ENCODE measurements around the gene FOXE3. TPM values are rescaled to one million over a fixed set of nuclear protein-coding genes. Genes with fewer than 3 reads are reported as not detected.
"Not testable (repeated sequence)": the region's sequence is repeated elsewhere in the genome, so short reads cannot be mapped to it uniquely, and the experiment has no call there.

Gene FOXE3
- total RNA-seq, 1 experiment from 2014 or later, result not detected

DNA sequence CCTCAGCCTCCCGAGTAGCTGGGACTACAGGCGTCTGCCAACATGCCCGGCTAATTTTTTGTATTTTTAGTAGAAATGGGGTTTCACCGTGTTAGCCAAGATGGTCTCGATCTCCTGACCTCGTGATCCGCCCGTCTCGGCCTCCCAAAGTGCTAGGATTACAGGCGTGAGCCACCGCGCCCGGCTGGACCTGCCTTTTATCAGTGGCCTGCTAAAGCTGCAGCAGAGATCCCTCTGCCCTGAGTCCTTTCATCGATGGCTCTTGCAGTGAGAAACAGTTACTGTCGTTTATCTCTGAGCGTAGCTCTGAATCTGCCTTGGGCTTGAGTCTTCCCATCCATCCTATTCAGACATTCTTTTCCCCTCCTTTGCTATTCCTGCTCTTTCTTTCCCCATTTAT is 41.5 kb downstream of the FOXE3 start:
- not testable (repeated sequence) for DNase-seq (ENCODE audit: low read depth in 1 of 2, low spot score in 2 of 2); H3K36me3 ChIP-seq; H3K9me3 ChIP-seq (replicated peaks); H3K4me1 ChIP-seq (replicated peaks); H3K4me3 ChIP-seq; H3K27ac ChIP-seq
- peaks cover 14% of the 10 kb centered on the region for H3K27me3 ChIP-seq (replicated peaks)

DNA sequence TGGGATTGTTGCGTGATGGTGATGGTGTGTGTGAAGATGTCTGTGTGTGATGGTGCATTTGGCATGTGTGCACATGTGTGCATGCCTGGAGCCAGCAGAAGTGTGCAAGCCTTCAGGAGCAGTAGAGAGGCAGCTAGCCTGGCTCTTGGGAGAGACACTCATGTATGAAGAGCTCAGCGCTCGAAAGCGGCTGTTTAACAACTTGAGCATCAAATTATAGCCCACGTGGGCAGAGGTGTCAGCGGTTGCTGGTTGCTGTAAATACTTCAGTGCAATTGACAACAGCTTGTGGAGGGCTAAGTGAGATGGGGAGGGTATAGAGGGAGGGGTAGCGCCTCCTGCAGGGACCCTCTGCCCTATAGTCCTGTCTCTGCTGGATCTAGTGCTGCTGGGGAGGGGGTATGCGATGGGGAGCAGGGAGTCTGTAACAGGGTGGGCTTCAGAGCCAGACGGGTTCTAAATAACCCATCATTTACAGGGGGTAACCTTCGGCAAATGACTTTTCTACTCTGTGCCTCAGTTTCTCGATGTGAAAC is 43.2 kb downstream of the FOXE3 start:
- H3K36me3 ChIP-seq, result no peaks in the 10 kb centered on the region
- no peaks in the 10 kb centered on the region for H3K4me1 ChIP-seq (replicated peaks)
- H3K9me3 ChIP-seq (replicated peaks), result no peaks in the 10 kb centered on the region; the same call in 1 of the 2 replicates
- DNase-seq (ENCODE audit: low read depth in 1 of 2, low spot score in 2 of 2), result no peak
- H3K4me3 ChIP-seq, result no peak overlapping the region
- no peak overlapping the region for H3K27ac ChIP-seq
- H3K27me3 ChIP-seq (replicated peaks), result peaks cover 14% of the 10 kb centered on the region

DNA sequence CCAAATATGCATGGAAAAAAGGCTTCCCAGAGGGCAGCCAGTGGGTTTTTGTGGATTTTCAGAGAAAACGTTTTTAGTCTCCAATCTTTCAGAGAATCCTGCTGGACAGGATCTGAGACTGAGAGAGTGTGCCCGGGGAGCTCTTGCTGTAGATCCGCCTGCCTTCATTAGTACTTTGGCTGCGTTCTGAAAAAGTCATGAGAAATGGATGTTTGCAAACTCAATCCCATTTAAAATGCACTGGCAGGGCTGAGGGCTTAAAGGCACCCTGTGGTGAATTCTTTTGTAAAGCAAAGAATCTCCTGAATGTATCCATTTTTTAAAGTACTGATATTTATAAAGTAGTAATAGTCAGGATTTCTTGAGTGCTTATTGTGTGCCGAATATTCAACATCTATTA is 44.0 kb downstream of the FOXE3 start:
- H3K4me1 ChIP-seq (replicated peaks), result no peaks in the 10 kb centered on the region
- no peak overlapping the region for H3K27ac ChIP-seq
- no peak for DNase-seq (ENCODE audit: low read depth in 1 of 2, low spot score in 2 of 2)
- no peaks in the 10 kb centered on the region for H3K36me3 ChIP-seq
- H3K4me3 ChIP-seq, result no peak overlapping the region
- peaks cover 14% of the 10 kb centered on the region for H3K27me3 ChIP-seq (replicated peaks)
- no peaks in the 10 kb centered on the region; the same call in 1 of the 2 replicates for H3K9me3 ChIP-seq (replicated peaks)

DNA sequence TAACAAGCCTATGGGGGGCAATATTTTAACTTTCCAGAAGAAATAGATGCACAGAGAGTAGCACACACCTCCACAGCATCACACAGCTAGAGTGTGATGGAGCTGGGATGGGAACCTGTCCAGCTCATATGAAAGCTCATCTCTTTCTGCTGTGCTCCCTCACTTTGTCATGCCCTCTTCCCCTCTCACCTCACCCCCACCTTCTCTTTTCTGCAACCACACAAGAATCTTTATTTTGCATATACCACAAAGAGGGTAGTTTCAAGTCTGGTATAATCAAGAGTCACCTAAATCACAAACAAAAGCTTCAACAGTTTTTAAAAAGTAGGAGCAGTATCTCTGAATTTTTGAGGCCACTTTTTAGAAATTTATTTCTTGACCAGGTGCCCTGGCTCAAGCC is 44.4 kb downstream of the FOXE3 start:
- Histone ChIP-seq H3K4me3 (no peak overlapping the region), H3K27ac (no peak overlapping the region), H3K36me3 (no peaks in the 10 kb centered on the region), H3K9me3 (replicated peaks) (no peaks in the 10 kb centered on the region; the same call in 1 of the 2 replicates), H3K4me1 (replicated peaks) (no peaks in the 10 kb centered on the region), H3K27me3 (replicated peaks) (peaks cover 14% of the 10 kb centered on the region)
- no peak for DNase-seq (ENCODE audit: low read depth in 1 of 2, low spot score in 2 of 2)

DNA sequence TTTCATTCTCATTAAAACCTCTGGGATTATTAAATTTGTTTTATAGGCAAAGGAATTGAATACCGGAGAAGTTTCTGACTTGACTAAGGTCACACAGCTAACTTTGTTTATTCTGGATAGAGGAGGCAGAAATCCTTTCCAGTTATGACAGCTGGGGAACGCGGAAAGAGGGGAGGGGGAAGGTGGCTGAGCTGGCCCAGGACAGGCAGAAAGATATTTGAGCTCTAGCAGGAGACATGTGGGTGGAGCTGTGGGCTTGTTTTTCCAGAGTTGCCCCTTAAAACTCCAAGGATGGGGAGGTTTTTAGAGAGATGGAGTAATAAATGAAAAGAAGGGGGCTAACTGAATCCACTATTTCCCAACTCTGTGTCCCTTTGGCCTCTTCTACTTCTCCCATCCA is 49.5 kb downstream of the FOXE3 start:
- Histone ChIP-seq H3K4me3 (no peak overlapping the region), H3K36me3 (no peaks in the 10 kb centered on the region), H3K27ac (no peak overlapping the region), H3K9me3 (replicated peaks) (no peaks in the 10 kb centered on the region), H3K4me1 (replicated peaks) (no peaks in the 10 kb centered on the region), H3K27me3 (replicated peaks) (peaks cover 6% of the 10 kb centered on the region)
- no peak for DNase-seq (ENCODE audit: low read depth in 1 of 2, low spot score in 2 of 2)

Other genes starting within 250 kb of the FOXE3 start
- not detected in 2 replicates for gene PDZK1IP1, start 226.2 kb upstream of the FOXE3 start, total RNA-seq (2014; rRNA removed; shearing (Covaris generic))
- not detected in 2 replicates for gene TAL1, start 184.1 kb upstream of the FOXE3 start, total RNA-seq (2014; rRNA removed; shearing (Covaris generic))
- 22.6 and 42.0 TPM in 2 replicates for gene STIL, start 102.1 kb upstream of the FOXE3 start, total RNA-seq (2014; rRNA removed; shearing (Covaris generic))
- 117 and 137 TPM in 2 replicates for gene CMPK1, start 82.5 kb upstream of the FOXE3 start, total RNA-seq (2014; rRNA removed; shearing (Covaris generic))
- gene FOXD2, start 21.8 kb downstream of the FOXE3 start, total RNA-seq (2014; rRNA removed; shearing (Covaris generic)), result 10.7 and 12.9 TPM in 2 replicates